Putamen (tissue), 1 donor: ENCODE measurements around the gene PRRG2.
A peak's percentile ranks its signal among the peaks of the same experiment; 100 is the strongest.

ENCODE experiments used
- DNase-seq: peaks from one replicate; pipeline ENCODE4 v3.0.0-alpha.2; 2016; ENCODE audit warnings: low spot score

Gene PRRG2

DNA sequence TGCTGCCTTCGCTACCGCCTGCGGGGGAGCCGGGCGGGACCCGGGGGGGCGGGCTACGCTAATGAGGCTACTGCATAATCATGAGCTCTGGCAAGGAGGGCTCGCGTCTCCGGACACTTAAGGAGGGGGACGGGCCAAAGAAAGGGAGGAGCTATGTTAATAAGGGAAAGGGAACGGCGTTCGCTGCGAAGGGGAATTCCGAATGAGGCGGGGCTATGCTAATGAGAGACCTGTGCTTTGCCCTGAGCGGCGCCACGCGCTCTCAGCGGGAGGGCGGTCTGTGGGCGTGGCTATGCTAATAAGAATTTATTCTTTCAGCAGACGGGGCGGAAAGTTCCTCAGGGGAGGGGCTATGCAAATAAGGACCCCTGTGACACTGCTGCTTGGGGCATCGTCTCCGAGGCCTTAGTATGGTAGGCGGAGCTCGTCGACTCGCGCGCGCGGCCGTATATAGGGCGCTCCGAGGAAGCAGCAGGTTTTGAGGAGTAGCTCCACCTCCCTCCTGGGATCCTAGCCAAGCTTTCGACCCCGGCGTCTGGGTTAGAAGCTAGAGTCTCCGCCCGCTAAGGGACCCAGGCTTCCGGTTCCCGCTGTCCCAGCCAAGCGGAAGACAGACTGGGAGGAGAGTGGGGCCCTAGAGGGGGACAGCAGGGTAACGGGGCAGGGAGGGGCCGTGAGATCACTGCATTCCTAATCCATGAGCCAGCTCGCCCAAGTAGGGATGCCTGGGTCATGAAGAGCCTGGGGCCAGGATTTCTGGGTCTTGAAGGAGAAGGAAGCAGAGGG, 59.2 kb downstream of the PRRG2 start, which contains the start of gene RRAS:
RRAS (minus strand) TSS at position 31 of the 786 bp plus-strand sequence. CDS start 45 bp downstream, outside the sequence.
- peak; percentile 99 for DNase-seq
